OCI-LY1 (cell line): ENCODE measurements around the gene KLHL26.

Experiments used
- CTCF ChIP-seq: fragments of 200-600 bp; sonication (generic), shearing (Covaris generic); IDR thresholded peaks from 2 replicates; pipeline ENCODE4 v1.5.1; 2017; ENCODE audit warnings: mild to moderate bottlenecking, antibody characterized with exemption, low read length, moderate library complexity, mixed read lengths
- EZH2 ChIP-seq: fragments of 200-600 bp; sonication (generic), shearing (Covaris generic); IDR thresholded peaks from 2 replicates; pipeline ENCODE4 v1.8.0; 2017; ENCODE audit warnings: borderline replicate concordance, mixed run types, mild to moderate bottlenecking, antibody characterized with exemption, low read length, moderate library complexity, mixed read lengths

- no peak for TF ChIP-seq EZH2
- TF ChIP-seq CTCF: no peak
Measured at GRCh38 chr19:18716857-18717256, 80.0 kb downstream of the KLHL26 start.
